ENCODE data around the gene ERCC3.

ERCC3 gene

DNA sequence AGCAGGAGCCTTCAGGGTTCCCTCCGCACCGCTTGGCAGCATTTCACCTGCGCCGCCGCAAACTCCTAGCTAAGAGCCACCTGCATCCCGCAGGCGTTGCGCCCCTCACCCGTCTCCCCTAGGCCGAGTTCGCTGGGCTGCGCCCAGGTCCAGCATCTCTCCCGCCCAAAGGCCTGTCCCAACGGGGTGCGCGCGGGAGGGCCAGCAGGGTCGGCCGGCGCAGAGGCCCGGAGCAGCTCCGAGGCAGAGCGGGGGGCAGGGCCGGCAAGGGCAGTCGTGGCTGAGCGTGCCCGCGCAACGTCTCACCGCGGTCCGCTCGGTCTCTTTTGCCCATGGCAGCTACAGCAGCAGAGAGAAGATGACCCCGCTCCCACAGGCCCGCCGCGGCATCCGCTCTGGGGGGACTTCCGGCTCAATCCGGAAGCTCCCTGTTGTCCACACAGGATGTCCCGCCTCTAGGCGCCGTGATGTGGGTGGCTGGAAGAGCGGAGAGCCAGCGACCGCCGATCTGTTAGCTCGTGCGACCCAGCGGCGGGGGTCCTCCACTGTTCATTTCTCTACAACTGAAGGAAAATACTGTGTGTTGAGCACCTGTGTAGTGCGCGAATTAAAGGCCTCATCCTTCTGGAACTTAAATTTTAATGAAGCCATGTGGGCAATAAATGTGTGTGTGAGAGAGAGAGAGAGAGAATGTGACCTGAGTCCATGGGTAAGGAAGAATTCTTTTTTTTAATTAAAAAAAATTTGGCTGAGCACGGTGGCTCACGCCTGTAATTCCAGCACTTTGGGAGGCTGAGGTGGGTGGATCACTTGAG is at the start of gene ERCC3:
ERCC3 (minus strand) TSS at position 397 of the 815 bp plus-strand sequence; CDS start at position 334, 63 bp downstream.
- DNase-seq (ENCODE audit: low read depth), result peak; percentile 77

- no peak for DNase-seq (ENCODE audit: low read depth)
Observed at GRCh38 chr2:127343277-127343676, 49.3 kb upstream of the ERCC3 start.

DNA sequence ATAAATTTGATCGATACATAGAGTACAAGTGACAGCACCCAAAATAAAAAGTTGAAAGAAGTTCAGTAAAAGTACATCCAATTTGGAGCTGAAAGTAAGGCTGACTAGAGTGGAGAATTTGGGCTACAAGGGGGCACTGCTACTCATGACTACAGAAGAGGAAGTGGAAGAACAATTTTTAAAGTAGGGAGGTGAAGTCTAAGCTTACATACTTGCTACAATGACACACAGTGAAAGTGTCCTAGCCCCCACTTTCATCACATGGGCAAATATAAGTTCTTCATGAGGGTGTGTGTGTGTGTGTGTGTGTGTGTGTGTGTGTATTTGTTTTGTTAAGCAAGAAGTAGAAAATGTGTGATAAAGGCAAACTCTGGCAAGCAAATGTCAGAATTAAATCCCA is 48.2 kb upstream of the ERCC3 start:
- no peak for DNase-seq (ENCODE audit: low read depth)

- DNase-seq (ENCODE audit: low read depth), result no peak
Observed at GRCh38 chr2:127332335-127332734, 38.4 kb upstream of the ERCC3 start.

- DNase-seq (ENCODE audit: low read depth), result no peak
Observed at GRCh38 chr2:127330753-127331152, 36.8 kb upstream of the ERCC3 start.

DNA sequence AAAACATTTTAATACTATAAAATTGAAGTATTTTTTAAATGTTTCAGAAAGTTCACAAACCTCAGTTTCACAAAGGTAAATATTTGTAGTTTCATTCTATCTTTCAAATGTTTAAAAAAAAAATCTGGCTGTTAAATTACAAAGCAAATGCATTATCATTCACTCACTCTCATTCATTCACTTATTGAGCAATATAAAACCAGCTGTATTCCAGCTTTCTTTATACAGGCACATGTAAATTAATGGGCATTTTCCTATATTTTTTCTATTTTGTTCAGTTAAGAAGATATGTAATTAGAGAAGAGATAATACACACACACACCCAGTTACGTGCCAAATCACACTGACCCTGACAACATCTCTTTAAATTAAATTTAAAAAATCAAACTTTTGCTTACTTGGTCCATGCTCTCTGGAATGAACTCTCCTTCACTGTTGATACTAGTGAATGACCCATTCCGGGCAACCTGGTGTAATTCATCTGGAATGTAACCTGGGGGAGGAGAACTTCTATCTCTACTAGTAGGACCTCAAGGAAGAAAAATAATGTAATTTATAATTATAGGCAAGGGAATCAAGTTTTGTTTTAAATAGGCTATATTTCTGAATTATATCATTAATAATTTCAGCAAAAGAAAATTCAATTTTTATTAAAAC is 32.5 kb upstream of the ERCC3 start:
- DNase-seq (ENCODE audit: low read depth), result no peak

- no peak for DNase-seq (ENCODE audit: low read depth)
Observed at GRCh38 chr2:127324635-127325034, 30.7 kb upstream of the ERCC3 start.

GRCh38 chr2:127321303-127321702 is 27.4 kb upstream of the ERCC3 start:
- DNase-seq (ENCODE audit: low read depth), result no peak

DNA sequence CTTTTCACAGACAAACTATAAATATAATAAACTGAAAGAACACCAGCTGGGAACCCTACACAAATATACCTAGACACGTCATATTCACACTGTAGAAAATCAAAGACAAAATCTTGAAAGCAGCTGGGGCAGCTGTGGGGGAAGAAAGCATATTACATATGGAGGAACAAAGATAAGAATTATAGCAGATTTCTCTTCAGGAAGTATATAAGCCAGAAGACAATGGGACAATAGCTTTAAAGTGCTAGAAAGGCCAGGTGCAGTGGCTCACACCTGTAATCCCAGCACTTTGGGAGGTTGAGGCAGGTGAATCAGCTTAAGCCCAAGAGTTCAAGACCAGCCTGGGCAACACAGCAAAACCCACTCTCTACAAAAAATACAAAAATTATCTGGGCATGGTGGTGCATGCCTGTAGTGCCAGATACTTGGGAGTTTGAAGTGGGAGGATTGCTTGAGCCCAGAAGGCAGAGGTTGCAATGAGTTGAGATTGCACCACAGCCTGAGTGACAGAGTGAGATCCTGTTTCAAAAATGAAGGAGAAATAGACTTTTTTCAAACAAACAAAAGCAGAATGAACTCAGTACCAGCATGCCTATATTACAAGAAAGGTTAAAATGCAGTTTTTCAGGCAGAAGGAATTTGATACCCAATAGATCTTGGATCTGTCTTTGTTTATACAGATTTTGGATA is 26.8 kb upstream of the ERCC3 start:
- DNase-seq (ENCODE audit: low read depth), result no peak

GRCh38 chr2:127320067-127320466 is 26.1 kb upstream of the ERCC3 start:
- no peak for DNase-seq (ENCODE audit: low read depth)

GRCh38 chr2:127314193-127314988 is 20.4 kb upstream of the ERCC3 start:
- no peak for DNase-seq (ENCODE audit: low read depth)

DNA sequence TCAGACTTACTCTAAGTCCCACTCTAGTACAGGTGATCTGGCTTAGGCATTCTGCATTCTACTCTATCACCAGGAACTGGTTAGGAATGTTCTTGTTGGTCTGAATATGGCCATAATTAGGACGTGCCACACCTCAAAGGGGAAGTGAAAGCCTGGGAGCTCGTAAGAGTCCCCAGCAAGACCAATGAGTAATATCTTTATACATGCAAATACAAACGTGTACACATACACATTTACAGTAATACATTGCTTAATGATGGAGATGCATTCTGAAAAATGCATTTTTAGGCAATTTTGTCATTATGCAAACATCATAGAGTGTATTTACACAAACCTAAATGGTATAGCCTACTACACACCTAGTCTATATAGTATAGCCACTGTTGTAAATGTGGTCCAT is 19.5 kb upstream of the ERCC3 start:
- no peak for DNase-seq (ENCODE audit: low read depth)

DNA sequence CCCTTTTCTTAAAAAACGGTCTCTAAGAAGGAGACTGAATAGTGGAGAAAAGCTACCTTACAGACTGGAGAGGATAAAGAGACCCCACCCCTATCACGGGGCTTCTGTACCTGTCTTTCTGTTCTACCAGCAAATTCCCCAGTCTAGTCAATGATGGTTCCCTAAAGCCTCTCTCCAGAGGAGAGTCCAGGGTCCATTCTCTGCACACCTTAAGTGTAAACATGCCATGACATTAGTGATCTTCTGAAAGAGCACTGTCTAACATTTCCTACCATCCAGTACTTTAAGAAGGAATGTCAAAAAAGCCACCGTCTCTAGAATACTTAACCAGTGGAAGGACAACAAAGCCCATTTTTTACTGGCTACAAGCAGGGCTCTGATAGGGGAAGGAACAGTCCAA is 17.0 kb upstream of the ERCC3 start:
- DNase-seq (ENCODE audit: low read depth), result no peak

GRCh38 chr2:127309468-127309867 is 15.5 kb upstream of the ERCC3 start:
- DNase-seq (ENCODE audit: low read depth), result no peak

DNA sequence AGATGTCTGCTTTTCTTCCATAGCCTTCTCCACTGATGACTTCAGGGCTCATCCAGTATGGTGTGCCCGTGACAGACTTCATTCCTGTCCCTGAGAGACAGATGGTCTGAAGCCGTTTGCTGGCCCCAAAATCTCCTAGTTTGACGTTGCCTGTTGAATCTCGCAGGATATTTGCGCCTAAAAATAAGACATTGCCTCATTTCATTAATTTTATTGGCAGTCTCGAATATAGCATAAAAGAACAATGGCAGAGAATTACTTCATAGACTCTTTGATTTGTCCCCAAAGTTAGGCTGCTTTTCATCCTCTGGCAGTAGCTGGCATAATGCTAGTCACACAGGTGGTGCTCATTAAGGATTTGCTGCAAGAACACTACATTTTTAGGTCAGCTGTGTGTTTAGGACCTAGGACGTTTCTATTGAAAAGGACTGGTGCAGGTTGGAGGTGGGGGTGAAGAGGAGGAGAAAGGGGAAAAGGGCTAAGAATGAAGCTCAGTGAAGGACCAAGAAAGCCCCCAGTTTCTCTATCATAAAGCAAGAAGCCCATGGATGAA is 14.7 kb upstream of the ERCC3 start:
- DNase-seq (ENCODE audit: low read depth), result no peak

- no peak for DNase-seq (ENCODE audit: low read depth)
Observed at GRCh38 chr2:127305990-127306585, 12.1 kb upstream of the ERCC3 start.

- DNase-seq (ENCODE audit: low read depth), result no peak
Observed at GRCh38 chr2:127302168-127302567, 8.2 kb upstream of the ERCC3 start.

DNA sequence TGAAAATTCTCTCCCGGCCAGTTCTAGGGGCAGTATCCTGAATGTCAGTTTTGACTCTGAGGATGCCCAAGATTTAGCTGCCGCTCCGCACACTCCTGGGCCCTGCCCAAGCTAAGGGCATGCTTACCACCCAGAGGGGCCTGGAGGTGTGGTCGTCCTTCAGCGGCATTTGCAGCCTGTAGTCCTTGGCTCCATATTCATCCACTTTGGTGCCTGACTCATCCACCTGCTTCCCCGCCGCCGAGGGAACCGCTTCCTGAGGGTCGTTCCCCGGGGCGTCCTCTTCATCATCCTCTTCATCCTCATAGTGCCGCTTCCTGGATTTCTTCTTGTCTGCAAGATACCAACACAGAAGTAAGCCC is 577 bp downstream of the ERCC3 start:
- no peak for DNase-seq (ENCODE audit: low read depth)

GRCh38 chr2:127288274-127288673 is 5.7 kb downstream of the ERCC3 start:
- no peak for DNase-seq (ENCODE audit: low read depth)

- DNase-seq (ENCODE audit: low read depth), result no peak
Observed at GRCh38 chr2:127283275-127283674, 10.7 kb downstream of the ERCC3 start.

- no peak for DNase-seq (ENCODE audit: low read depth)
Observed at GRCh38 chr2:127280693-127281092, 13.3 kb downstream of the ERCC3 start.

DNA sequence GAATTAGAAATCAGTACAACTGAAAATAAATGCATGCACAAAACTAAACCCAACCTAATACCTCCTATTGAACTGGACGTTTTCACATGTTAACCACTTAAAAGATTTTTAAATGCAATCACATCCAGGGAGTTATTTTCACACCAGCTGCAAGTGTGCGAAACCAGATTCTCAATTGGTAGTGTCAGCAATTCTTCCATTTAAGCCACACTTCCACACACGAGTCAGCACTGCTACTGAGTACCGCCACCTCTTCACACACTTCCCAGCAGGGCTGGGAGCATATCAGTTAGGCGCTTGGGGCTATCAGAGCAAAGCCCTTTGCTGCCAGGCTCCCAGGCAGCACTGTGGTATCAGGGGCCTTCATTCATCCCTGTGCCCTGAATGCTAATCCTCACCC is 14.2 kb downstream of the ERCC3 start:
- no peak for DNase-seq (ENCODE audit: low read depth)
